Measurements from ENCODE around the gene GSG1L.
A peak's percentile ranks its signal among the peaks of the same experiment; 100 is the strongest.

The GSG1L gene

DNA sequence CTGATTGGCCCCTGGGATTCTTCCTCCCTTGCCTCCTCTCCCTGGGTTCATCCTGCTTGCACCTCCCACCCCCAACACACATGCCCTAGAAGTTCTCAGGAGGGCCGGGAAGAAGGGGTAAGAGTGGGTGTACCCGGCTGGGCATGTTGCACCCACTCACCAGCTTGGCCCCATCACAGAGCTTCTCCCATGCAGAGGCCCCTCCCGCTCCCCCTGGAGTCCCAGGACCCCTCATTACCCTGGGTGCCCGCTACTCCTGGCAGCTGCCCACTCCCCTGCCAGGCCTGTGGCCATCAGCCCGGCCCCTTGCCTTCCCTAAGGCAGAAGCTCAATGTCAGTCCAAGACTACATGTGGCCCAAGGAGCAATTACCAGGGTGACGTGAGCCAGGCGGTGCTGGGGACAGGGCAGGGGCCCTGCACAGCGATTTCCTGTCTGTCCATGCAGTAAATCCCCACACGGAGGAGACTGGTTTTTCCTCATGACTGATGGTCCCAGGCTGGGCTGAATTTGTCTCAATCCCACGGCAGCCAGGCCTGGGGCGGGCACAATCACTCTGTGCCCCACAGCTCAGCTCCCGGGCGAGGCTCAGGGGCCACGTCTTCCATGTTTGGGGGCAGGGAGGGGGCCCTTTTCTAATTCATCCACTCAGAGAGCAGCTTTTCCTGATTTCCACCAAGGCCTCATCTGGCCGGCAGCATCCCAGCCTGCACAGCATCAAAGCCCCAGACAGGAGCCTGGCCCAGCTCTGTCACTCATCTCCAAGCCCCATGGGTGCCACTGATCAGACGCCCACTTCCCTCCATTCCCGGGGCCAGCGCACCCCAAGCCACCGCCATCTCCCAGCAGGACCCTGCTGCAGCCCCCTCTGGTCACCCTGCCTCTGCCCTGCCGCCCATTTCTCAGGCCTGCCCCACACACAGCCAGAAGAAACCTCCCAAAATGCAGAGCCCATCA, 278.9 kb downstream of the GSG1L start:
- DNase-seq = no peak

GRCh38 chr16:27781981-27782880, 281.3 kb downstream of the GSG1L start:
- DNase-seq = no peak

DNA sequence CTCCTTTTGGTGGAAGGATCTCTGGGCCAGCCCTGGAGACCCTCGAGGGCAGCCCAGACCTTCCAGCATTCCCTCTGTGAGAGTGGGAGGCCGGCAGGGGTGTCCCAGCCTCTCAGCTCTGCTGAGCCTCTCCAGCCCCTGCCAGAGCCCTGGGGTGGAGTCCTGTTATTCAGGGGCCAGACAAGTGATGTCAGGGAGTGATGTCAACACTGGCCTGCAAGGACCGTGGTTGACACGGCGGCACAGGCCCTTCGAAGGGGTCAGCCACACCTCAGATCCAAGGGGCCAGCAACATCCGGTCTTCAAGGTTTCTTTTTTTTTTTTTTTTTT, 282.4 kb downstream of the GSG1L start:
- no peak for DNase-seq

DNA sequence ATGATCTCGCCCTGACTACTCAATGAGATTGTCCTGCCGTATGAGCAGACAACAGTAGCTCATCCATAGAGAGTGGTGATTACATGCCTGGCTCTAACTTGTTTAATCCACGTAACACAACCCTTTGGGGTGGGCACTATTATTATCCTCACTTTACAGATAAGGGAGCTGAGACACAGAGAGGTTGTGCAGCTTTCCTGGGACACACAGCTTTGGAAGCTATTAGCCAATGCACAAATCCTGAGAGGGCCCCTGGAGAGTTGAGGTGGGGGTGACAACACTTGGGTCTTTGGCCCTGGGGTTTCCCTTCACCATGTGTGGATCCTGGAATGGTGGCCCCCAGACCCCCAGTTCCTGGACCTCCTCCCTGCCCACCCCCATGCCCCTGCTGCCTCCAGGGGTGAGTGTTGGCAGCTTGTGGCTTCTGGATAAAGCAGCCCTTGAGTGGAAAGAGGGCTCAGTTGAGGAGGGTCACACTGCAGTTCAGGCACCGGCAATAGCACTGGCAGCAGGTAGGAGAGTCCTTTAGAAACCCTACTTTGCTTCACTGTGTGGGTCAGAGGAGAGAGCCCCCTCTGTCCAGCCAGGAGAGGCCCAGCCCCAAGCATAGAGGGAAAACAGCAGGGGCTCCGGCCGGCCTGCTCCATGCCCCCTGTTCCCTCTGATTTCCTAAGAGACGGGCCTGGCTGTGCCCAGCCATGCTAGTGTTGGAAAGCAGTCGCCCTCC, 282.9 kb downstream of the GSG1L start:
- DNase-seq = no peak

DNA sequence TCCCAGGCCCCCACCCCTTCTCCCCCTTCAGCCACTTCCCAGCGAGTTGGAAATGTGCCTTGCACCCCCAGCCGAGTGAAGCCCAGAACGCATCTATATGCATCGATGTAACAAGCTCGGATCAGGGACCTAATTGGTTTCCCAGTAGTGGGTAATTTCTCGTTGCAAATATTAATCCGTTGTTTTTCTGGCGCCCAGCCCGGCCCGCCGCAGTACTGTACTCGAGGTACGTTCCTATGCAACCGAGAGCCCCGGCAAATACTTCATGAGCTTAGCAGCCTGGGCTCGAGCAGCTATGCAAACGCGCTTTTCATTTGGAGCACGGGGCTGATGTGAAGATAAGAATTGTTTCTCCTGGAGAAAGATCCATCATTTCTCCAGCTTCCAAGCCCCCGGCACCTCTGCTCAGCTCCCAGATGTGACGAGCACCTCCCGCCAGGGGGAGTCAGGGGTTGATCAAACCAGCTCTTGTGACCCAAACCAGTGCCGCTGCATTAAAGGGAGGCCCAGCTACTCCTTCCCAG, 283.8 kb downstream of the GSG1L start:
- DNase-seq = peak; percentile 20

DNA sequence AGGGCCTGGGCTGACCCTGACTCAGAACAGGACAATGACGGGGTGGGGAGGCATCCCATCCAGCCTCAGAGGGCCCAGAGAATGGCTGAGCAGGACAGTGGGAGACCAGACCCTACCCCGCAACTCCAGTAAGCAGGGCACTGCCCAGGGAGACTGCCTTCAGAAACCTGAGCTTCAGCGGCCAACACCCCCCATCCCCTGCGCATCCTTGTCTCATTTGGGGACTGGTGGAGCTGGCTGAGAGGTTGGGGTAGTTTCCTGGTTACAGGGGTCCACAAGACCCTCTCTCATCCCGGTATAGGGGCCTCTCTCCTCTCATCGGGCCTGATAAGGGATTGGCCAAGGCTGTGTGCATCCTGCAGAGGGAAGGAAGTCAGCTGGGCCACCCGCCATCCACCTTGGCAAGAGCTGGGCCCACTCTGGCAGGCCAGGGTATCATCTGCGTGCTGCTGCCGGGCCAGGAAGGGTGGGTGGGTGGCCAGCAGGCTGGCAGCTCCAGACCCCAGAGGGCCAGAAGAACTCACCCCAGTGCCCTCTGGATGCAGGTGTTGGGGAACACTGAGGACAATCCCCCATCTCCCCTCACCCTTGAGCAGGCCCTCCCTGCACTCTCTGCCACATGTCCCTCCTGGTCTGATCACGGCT, 284.5 kb downstream of the GSG1L start:
- no peak for DNase-seq

GRCh38 chr16:27778171-27778925, 285.2 kb downstream of the GSG1L start:
- no peak for DNase-seq

- DNase-seq = no peak
Measured at GRCh38 chr16:27777527-27777926, 286.0 kb downstream of the GSG1L start.

DNA sequence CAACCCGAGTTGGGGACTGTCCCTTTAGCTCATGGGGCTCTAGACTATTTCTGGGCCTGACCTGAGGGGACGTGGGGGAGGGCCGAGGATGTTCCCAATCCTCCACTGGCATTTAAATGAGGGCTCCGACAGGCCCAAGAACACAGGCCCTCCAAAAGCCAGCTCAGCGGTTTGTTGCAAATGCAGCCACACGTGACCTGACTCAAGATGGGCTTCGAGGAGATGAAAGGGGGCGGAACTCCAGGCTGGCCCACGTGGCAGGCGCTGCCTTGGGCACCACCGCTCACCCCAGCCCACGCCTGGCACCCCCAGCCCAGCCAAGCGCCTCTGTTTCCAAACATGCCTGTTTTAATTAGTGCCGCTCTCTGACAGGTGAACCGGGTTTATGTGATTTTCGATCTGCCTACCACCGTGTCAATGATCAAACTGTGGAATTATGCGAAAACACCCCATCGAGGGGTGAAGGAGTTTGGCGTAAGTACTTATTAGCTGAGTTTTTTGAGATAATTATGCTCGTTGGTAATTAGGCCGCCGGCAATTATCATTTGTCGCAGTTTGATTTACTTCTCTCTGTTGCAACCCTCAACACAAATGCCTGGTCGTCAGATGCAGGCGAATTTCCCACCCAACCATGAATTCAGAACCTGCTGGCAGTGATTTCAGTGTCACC, 286.8 kb downstream of the GSG1L start:
- no peak for DNase-seq

- DNase-seq = no peak
Measured at GRCh38 chr16:27775254-27775653, 288.3 kb downstream of the GSG1L start.

DNA sequence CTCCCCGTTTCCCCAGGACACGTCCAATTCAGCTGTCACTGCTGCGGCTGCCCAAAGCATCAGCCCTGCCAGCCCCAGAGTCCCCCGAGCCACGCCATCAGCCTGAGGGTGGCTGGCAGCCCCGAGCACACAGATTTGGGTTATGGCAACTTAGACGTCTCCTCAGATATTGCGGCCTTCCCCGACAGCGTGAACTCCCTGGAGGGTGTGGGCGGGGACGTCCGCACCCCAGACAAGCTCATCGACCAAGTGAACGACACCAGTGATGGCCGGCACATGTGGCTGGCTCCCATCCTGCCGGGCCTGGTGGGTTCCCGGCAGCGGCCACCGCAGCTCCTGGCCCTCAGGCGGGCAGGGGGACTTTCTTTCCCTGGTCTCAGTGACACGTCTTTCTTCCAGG, 288.7 kb downstream of the GSG1L start:
- no peak for DNase-seq

DNA sequence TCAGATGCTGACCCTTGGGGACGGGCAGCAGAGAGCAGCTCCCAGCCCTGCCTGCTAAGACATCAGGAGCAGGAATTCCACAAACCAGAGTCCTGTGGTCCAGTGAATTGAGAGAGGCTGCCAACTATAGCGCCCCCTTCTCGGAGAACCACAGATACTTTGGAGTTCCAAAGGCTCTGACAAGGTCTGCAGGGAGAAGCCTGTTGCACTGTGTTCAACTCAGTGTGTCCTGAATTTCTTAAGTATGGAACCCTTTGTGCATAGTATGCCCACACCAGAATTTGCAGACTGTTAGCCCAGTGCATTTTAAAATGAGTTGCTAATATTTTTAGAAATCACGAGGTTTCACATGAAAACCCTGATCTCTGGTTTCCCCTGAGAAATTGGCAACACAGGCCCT, 290.2 kb downstream of the GSG1L start:
- no peak for DNase-seq

- DNase-seq = no peak
Measured at GRCh38 chr16:27772093-27772825, 291.3 kb downstream of the GSG1L start.

DNA sequence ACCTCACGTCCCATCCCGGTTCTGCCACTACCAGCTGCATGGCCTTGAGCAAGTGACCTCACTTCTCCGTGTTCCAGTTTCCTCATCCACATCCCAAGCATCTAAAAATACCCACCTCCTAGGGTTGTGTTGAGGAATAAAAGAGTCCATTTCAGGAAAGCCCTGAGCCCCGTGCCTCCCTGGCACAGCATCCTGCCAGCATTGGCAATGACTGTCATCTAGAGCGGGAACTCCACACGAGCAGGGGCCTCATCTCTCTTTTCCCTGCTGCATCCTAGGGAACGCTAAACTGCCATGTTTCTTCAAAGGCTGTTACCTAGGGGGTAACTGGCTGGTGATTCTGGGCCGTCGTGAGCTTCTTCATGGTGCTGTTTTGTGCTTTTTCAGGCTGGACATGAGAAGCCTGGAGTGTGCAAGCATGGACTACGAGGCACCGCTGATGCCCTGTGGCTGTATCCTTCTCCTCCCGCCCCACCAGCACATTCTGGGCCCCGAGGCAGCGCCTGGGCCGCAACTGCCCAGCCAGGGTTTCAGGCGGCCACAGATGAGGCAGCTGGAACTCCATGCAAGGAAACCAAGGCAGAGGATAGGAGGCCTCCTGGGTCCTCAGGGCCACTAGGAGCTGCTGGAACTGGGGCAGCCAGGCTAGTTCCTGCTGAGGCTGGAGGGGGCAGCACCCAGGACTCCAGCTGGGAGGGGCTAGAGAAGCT, 292.2 kb downstream of the GSG1L start:
- DNase-seq = no peak

DNA sequence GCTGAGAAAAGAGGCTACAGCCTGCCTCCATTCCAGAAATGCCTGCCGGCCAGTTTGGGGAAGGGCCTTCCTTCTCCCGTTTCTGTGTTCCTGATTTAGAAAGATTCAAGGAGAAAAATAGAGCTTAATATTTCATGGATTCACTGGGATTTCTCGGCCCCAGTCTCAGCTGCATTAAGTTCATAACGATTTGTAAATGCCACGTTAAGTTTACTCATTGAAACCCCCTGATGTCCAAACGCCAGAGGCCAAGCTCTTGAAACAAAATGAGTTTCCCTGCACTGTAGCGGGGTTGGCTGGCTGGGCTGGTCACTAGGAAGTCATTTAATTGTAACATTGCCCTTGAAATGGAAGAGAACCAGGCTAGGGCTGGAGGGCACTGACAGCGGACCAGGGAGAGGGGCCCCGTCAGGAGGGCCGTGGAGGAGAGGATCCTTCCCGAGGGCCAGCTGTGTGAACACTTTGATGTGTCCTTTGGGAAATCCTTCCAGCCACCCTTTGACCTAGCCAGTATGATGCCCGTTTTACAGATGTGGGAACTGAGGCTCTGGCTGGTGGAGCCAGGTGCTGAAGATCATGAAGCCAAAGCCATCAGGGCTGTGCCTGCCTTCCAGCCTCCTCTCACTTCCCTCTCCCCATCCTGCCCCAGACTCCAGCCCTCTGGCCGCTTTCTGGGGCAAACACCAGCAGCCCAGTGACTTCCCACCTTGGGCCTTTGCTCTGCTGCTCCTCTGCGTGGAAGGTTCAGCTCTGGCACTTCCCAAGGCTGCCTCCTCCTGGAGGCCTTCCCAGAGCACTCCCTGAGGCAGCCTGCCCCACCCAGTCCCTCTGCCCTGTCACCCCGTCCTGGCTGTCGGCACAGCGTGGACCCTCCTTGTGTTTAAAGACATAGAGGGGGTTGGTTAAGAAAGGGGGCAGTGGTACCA, 293.0 kb downstream of the GSG1L start:
- no peak for DNase-seq

DNA sequence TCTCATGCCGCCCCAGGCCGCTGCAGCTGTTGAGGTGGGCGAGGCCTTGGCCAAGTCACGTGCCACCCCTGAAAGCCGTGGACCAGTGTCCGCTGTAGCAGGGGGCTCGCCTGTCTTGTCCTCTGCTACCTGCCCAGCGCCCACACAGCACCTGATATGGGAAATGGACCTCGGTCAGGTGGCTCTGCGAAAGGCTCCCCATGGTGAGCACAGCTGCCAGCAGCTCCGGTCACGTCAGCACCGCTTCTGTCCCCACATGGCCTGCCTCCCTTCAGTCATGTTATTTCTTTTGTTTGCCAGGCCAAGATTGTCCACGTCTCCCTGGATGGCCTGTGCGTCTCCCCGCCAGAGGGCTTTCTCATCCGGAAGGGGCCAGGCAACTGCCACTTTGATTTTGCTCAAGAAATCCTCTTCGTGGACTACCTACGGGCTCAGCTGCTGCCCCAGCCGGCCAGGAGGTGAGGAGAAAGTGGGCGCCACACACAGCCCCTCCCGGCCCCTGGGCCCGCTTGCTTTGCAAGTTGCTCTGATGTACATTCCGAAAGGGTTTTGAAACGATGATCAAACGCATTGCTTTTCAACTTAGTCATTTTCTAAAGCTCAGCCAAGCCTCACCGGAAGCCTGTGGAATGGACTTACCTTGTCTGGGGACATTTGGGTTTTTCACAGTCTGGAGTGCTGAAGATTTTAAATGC, 293.8 kb downstream of the GSG1L start:
- DNase-seq = peak; percentile 75

- no peak for DNase-seq
Measured at GRCh38 chr16:27768651-27769272, 294.8 kb downstream of the GSG1L start.
